H1 (cell line): ENCODE results near the gene GPD1L. TPM values are rescaled to one million over a fixed set of nuclear protein-coding genes. Genes with fewer than 3 reads are reported as not detected.
A peak's percentile ranks its signal among the peaks of the same experiment; 100 is the strongest.

ENCODE experiments used
- ATF3 ChIP-seq: IDR thresholded peaks from 2 replicates; pipeline ENCODE4 v1.6.1; 2011; ENCODE audit warnings: low read depth, mild to moderate bottlenecking, low read length; ENCODE audit not compliant: insufficient read depth
- MAX ChIP-seq: IDR thresholded peaks from 2 replicates; pipeline ENCODE4 v1.6.1; 2012; ENCODE audit warnings: inconsistent platforms
- USF2 ChIP-seq: IDR thresholded peaks from 2 replicates; pipeline ENCODE4 v1.6.1; 2011; ENCODE audit warnings: low read length, improper control_type of control experiment
- polyA plus RNA-seq, 7 experiments: library from polyadenylated mRNA; depleted of rRNA in 3 of 7; stranded (reverse) in 5 of 7; unstranded in 2 of 7; fragments of >200 nt in 5 of 7; fragments of 200-250 nt in 2 of 7; gene quantifications; 1 replicate in 5 of 7; 2 replicates in 1 of 7; 4 replicates in 1 of 7; pipeline versions ENCODE4 v1.2.1 to v1.2.3, GENCODE V29; 2011 to 2013; ENCODE audit warnings: missing spikeins in 2 of 7, mixed read lengths in 2 of 7
- total RNA-seq: library from RNA; stranded (reverse); fragmentation: NEBNext Ultra II Directional; extraction: Animal tissue kit (Norgen Biotek cat#: 25700); gene quantifications from 2 replicates; pipeline ENCODE4 v1.2.1, GENCODE V29; 2021

The GPD1L gene
- total and polyA plus RNA-seq, 2 of the 8 experiments (the other 6 are each of a cell fraction or from before 2014, with no cell fraction given), result 2.4 to 8.4 TPM

- TF ChIP-seq ATF3 (0 out of 2 replicates have a peak, but pooled peaks have one; percentile 51), MAX (peak; percentile 36; the same call in 1 of the 2 replicates), USF2 (peak; percentile 36; the same call in 1 of the 2 replicates)
Observed at GRCh38 chr3:32177702-32178198, 71.3 kb downstream of the GPD1L start (continued).
